HepG2 (cell line): ENCODE results near the gene FAM20A. TPM values are rescaled to one million over a fixed set of nuclear protein-coding genes. Genes with fewer than 3 reads are reported as not detected.
A peak's percentile ranks its signal among the peaks of the same experiment; 100 is the strongest.

ENCODE experiments used
- ARID2 ChIP-seq: sonication (generic); formaldehyde crosslinking; IDR thresholded peaks from 2 replicates; pipeline ENCODE4 v1.8.1; 2022; ENCODE audit warnings: mild to moderate bottlenecking, missing genetic modification reagents, borderline replicate concordance
- CCDC6 ChIP-seq: sonication (generic); formaldehyde crosslinking; IDR thresholded peaks from 2 replicates; pipeline ENCODE4 v1.8.1; 2022; ENCODE audit warnings: mild to moderate bottlenecking, missing genetic modification reagents, moderate library complexity
- CENPBD1 ChIP-seq: sonication (generic); formaldehyde crosslinking; IDR thresholded peaks from 2 replicates; pipeline ENCODE4 v1.8.0; 2022; ENCODE audit warnings: missing genetic modification reagents, low read depth, mild to moderate bottlenecking, borderline replicate concordance
- FOSL2 ChIP-seq: sonication (generic); formaldehyde crosslinking; IDR thresholded peaks from 2 replicates; pipeline ENCODE4 v1.4.0; 2020; ENCODE audit warnings: missing genetic modification reagents
- GRHL1 ChIP-seq: sonication (generic); formaldehyde crosslinking; conservative IDR thresholded peaks from 2 replicates; pipeline ENCODE4 v1.8.0; 2022; ENCODE audit warnings: missing genetic modification reagents
- HMGA1 ChIP-seq: sonication (generic); formaldehyde crosslinking; conservative IDR thresholded peaks from 2 replicates; pipeline ENCODE4 v1.4.0; 2020; ENCODE audit warnings: missing genetic modification reagents
- IRF1 ChIP-seq: sonication (generic); formaldehyde crosslinking; IDR thresholded peaks from 2 replicates; pipeline ENCODE4 v1.4.0; 2020; ENCODE audit warnings: low read depth, mild to moderate bottlenecking, missing genetic modification reagents
- IRX3 ChIP-seq: sonication (generic); formaldehyde crosslinking; IDR thresholded peaks from 2 replicates; pipeline ENCODE4 v1.8.1; 2023; ENCODE audit warnings: mild to moderate bottlenecking, low read depth, missing genetic modification reagents, borderline replicate concordance
- NFIB ChIP-seq: sonication (generic); formaldehyde crosslinking; IDR thresholded peaks from 2 replicates; pipeline ENCODE4 v1.9.0; 2021; ENCODE audit warnings: missing genetic modification reagents, mild to moderate bottlenecking, borderline replicate concordance
- NFYB ChIP-seq: sonication (generic); formaldehyde crosslinking; IDR thresholded peaks from 2 replicates; pipeline ENCODE4 v1.4.0; 2020; ENCODE audit warnings: missing genetic modification reagents
- NR2F2 ChIP-seq: IDR thresholded peaks from 2 replicates; pipeline ENCODE4 v1.6.1; 2012; ENCODE audit warnings: low read depth, inconsistent platforms, borderline replicate concordance
- RBM39 ChIP-seq: fragments of 200-400 bp; formaldehyde crosslinking; IDR thresholded peaks from one replicate; pipeline ENCODE4 v1.6.1; 2018; ENCODE audit warnings: antibody characterized with exemption, mild to moderate bottlenecking, low read depth, low read length; ENCODE audit not compliant: poor library complexity, severe bottlenecking
- RFX3 ChIP-seq: IDR thresholded peaks from 2 replicates; pipeline ENCODE4 v1.6.1; 2016; ENCODE audit warnings: missing biosample characterization, missing genetic modification reagents
- RFXANK ChIP-seq: IDR thresholded peaks from 2 replicates; pipeline ENCODE4 v1.6.1; 2016
- SMAD1 ChIP-seq: sonication (generic); formaldehyde crosslinking; IDR thresholded peaks from 2 replicates; pipeline ENCODE4 v1.4.0; 2020; ENCODE audit warnings: missing genetic modification reagents, low read depth, mild to moderate bottlenecking, borderline replicate concordance
- TP53 ChIP-seq: sonication (generic); formaldehyde crosslinking; conservative IDR thresholded peaks from 2 replicates; pipeline ENCODE4 v1.4.0; 2020; ENCODE audit warnings: missing genetic modification reagents
- ZBTB1 ChIP-seq: sonication (generic); formaldehyde crosslinking; IDR thresholded peaks from 2 replicates; pipeline ENCODE4 v1.4.0; 2020; ENCODE audit warnings: missing genetic modification reagents, borderline replicate concordance
- ZNF143 ChIP-seq: sonication (generic); formaldehyde crosslinking; IDR thresholded peaks from 2 replicates; pipeline ENCODE4 v1.4.0; 2020; ENCODE audit warnings: missing genetic modification reagents
- ZNF484 ChIP-seq: sonication (generic); formaldehyde crosslinking; IDR thresholded peaks from 2 replicates; pipeline ENCODE4 v1.5.1; 2020; ENCODE audit warnings: mild to moderate bottlenecking, low read depth, missing genetic modification reagents, borderline replicate concordance
- ZNF768 ChIP-seq: sonication (generic); formaldehyde crosslinking; IDR thresholded peaks from 2 replicates; pipeline ENCODE4 v1.4.0; 2020; ENCODE audit warnings: missing genetic modification reagents
- ZNF776 ChIP-seq: sonication (generic); formaldehyde crosslinking; IDR thresholded peaks from 2 replicates; pipeline ENCODE4 v1.4.0; 2020; ENCODE audit warnings: mild to moderate bottlenecking, missing genetic modification reagents
- ZSCAN21 ChIP-seq: sonication (generic); formaldehyde crosslinking; IDR thresholded peaks from 2 replicates; pipeline ENCODE4 v1.8.0; 2022; ENCODE audit warnings: mild to moderate bottlenecking, missing genetic modification reagents, moderate library complexity, borderline replicate concordance
- polyA plus RNA-seq, 8 experiments: library from polyadenylated mRNA; depleted of rRNA in 3 of 8; stranded (reverse) in 7 of 8; unstranded in 1 of 8; fragments of >200 nt; fragmentation: Illumina TruSeq in 4 of 8; extraction: Trizol in 4 of 8; gene quantifications; 2 replicates each; pipeline versions ENCODE4 v1.2.1 to v1.2.3, GENCODE V29; 2011 to 2016; ENCODE audit warnings: low read depth in 4 of 8, missing spikeins in 1 of 8, mixed read lengths in 1 of 8; ENCODE audit not compliant: insufficient read depth in 1 of 8
- total RNA-seq, 5 experiments: library from RNA; depleted of rRNA; stranded (reverse); fragments of >200 nt; fragmentation: Illumina TruSeq; extraction: Trizol; gene quantifications; 2 replicates each; pipeline ENCODE4 v1.2.3, GENCODE V29; 2016; ENCODE audit warnings: low read depth in 1 of 5
- TF ChIP-seq, protein P1 (sequence below): sonication (generic); formaldehyde crosslinking; IDR thresholded peaks from 2 replicates; pipeline ENCODE4 v1.4.0; 2020; ENCODE audit warnings: mild to moderate bottlenecking, missing genetic modification reagents
- TF ChIP-seq, protein P2 (sequence below): sonication (generic); formaldehyde crosslinking; IDR thresholded peaks from 2 replicates; pipeline ENCODE4 v1.4.0; 2020; ENCODE audit warnings: missing genetic modification reagents, borderline replicate concordance

The FAM20A gene
- total and polyA plus RNA-seq, 2 of the 13 experiments (the other 11 are each of a cell fraction or from before 2014, with no cell fraction given) = 9.3 to 20.7 TPM

DNA sequence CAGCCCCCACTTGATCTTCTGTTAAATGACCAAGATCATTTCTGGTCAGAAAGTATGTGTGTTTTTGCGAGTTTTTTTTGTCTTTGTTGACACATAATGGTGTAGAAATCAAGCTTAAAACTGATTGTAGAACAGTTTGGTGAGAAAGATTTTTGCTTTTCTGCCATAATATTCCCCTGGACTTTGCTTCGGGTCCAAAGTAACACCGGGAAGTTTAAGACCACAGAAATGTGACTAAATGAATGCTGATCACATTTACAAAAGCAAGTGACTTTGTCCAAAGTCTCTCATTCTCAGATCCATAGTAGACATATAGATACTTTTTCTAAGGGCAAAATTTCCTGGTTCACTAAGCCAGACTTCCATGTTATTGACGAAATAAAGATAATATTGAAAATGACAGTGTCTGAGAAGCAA, 2.6 kb downstream of the FAM20A start (continued):
- TF ChIP-seq, protein P1, sequence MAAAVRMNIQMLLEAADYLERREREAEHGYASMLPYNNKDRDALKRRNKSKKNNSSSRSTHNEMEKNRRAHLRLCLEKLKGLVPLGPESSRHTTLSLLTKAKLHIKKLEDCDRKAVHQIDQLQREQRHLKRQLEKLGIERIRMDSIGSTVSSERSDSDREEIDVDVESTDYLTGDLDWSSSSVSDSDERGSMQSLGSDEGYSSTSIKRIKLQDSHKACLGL (CRISPR knock-in tag) = no peak
- TF ChIP-seq TP53 (CRISPR knock-in tag) (no peak), NFYB (CRISPR knock-in tag) (no peak), ZNF776 (no peak), RFXANK (no peak), ARID2 (no peak; the same call in 1 of the 2 replicates), ZNF484 (no peak), NFIB (CRISPR knock-in tag) (no peak), ZNF768 (CRISPR knock-in tag) (no peak), NR2F2 (0 out of 2 replicates have a peak, but pooled peaks have one; percentile 24), RFX3 (CRISPR knock-in tag) (no peak), ZNF143 (no peak), IRF1 (CRISPR knock-in tag) (no peak), CENPBD1 (no peak), GRHL1 (no peak), RBM39 (no peak), SMAD1 (CRISPR knock-in tag) (no peak), FOSL2 (CRISPR knock-in tag) (no peak), ZSCAN21 (CRISPR knock-in tag) (no peak), ZBTB1 (no peak), HMGA1 (no peak), IRX3 (no peak), CCDC6 (CRISPR knock-in tag) (no peak)
- TF ChIP-seq, protein P2, sequence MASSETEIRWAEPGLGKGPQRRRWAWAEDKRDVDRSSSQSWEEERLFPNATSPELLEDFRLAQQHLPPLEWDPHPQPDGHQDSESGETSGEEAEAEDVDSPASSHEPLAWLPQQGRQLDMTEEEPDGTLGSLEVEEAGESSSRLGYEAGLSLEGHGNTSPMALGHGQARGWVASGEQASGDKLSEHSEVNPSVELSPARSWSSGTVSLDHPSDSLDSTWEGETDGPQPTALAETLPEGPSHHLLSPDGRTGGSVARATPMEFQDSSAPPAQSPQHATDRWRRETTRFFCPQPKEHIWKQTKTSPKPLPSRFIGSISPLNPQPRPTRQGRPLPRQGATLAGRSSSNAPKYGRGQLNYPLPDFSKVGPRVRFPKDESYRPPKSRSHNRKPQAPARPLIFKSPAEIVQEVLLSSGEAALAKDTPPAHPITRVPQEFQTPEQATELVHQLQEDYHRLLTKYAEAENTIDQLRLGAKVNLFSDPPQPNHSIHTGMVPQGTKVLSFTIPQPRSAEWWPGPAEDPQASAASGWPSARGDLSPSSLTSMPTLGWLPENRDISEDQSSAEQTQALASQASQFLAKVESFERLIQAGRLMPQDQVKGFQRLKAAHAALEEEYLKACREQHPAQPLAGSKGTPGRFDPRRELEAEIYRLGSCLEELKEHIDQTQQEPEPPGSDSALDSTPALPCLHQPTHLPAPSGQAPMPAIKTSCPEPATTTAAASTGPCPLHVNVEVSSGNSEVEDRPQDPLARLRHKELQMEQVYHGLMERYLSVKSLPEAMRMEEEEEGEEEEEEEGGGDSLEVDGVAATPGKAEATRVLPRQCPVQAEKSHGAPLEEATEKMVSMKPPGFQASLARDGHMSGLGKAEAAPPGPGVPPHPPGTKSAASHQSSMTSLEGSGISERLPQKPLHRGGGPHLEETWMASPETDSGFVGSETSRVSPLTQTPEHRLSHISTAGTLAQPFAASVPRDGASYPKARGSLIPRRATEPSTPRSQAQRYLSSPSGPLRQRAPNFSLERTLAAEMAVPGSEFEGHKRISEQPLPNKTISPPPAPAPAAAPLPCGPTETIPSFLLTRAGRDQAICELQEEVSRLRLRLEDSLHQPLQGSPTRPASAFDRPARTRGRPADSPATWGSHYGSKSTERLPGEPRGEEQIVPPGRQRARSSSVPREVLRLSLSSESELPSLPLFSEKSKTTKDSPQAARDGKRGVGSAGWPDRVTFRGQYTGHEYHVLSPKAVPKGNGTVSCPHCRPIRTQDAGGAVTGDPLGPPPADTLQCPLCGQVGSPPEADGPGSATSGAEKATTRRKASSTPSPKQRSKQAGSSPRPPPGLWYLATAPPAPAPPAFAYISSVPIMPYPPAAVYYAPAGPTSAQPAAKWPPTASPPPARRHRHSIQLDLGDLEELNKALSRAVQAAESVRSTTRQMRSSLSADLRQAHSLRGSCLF = no peak
